Measurements from ENCODE around the gene PLCB1.

Gene PLCB1

DNA sequence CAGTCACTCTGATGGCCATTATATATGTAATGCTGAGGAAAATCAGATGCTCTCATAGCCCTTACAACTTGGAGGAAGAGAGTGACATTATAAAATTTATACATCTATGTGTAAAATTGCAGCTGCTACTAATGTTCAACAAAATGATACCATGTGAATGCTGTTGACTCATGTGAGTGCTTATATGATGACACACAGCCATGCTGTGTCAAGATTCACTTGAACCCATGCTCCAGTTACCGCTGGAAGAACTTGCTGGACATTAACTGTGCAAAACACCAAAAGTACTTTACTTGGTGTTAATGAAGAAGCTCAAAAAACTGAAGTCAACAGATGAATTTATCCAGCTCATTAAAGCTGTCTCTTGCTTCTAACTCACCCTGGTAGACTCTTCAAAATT, 617.9 kb downstream of the PLCB1 start:
- DNase-seq (ENCODE audit: low read depth in 2 of 2, low spot score in 1 of 2): no peak

DNA sequence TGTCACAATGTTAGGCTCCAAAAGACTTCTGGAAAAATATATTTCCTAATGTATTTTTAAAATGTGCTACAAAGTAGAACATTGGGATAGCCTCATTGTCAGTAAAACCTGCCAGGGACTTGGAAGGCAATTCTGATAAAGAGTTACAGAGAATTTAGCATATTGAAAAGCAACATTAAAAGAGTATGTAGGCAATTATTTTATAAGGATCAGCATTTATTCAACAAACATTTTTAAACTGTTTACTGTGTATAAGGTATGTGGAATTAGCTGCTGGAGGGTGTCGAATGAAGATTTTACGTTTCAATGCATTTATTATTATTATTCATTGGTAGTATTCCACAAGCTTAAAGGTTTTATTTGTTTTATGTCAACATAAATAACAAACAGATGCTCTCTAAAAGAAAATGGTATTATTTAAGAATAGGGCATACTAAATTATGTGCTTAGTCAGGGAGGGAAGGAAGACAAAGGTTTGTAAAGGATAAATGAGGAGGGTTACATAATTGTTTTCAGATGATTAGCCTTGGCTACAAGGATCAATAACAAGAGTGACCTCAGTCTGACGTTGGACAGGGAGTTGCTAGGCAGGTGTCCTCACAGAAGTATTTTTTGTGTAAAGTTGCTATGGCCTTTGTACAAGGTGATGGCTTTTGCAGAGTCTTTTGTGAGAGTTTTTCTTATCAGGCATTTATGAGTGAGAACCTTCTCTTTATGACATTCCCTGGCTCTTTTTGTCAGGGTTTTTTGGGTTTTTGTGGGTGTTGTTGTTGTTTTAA, 623.5 kb downstream of the PLCB1 start:
- DNase-seq (ENCODE audit: low read depth in 2 of 2, low spot score in 1 of 2): no peak

- no peak for DNase-seq (ENCODE audit: low read depth in 2 of 2, low spot score in 1 of 2)
Observed at GRCh38 chr20:8756410-8756809, 624.3 kb downstream of the PLCB1 start.

DNA sequence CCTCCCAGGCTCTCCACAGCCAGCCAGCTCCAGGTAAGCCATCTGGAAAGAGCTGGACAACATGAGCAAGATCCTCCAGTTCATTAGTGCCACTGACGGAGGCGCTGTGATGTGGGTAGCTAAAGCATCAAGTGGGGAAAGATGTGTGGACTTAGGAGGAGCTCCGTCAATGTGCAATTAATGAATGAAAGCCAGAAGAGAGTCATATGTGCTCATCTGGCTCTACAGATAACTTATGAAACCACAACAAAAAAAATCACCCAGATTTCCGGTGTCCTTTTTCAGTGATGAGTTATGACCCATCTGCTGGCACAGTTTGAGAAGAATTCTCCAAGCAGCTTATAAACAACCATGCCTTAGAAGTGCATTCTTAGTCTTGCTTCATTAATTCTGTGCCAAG, 625.1 kb downstream of the PLCB1 start:
- DNase-seq (ENCODE audit: low read depth in 2 of 2, low spot score in 1 of 2): no peak

- no peak for DNase-seq (ENCODE audit: low read depth in 2 of 2, low spot score in 1 of 2)
Observed at GRCh38 chr20:8764344-8764962, 632.4 kb downstream of the PLCB1 start.

- DNase-seq (ENCODE audit: low read depth in 2 of 2, low spot score in 1 of 2): no peak
Observed at GRCh38 chr20:8766868-8767390, 634.9 kb downstream of the PLCB1 start.

DNA sequence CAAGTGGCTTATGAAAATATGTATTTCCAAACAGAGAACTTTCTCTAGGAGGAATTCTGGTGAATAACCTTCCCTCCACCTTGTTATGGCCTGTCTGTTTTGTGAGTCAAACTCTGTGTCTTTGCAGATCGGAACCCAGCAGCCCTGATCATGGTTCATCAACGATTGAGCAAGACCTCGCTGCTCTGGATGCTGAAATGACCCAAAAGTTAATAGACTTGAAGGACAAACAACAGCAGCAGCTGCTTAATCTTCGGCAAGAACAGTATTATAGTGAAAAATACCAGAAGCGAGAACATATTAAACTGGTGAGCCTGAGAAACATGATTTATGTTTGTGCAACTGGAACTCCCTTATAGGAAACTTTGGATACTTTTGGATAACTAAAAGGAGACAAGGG, 642.3 kb downstream of the PLCB1 start:
- DNase-seq (ENCODE audit: low read depth in 2 of 2, low spot score in 1 of 2): no peak

GRCh38 chr20:8777911-8778310, 645.8 kb downstream of the PLCB1 start:
- DNase-seq (ENCODE audit: low read depth in 2 of 2, low spot score in 1 of 2): no peak

DNA sequence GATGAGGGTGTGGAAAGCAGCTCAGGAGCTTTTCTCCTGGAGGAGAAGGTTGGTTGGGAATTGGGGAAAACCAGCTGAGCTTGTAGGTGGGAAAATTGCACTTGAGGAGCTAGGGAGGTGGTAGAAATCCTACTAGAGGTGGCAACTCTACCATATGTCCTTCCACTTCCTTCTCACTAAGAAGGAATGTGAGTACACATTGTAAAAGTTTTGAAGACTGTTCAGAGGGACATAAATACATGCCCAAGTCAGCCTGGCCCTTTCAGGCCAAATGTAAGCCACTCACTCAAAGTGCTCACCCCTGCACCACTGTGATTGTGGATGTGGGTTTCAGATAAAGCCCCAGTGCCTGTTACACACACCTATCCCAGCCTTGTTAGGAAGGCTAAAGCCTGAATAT, 646.3 kb downstream of the PLCB1 start:
- DNase-seq (ENCODE audit: low read depth in 2 of 2, low spot score in 1 of 2): no peak

DNA sequence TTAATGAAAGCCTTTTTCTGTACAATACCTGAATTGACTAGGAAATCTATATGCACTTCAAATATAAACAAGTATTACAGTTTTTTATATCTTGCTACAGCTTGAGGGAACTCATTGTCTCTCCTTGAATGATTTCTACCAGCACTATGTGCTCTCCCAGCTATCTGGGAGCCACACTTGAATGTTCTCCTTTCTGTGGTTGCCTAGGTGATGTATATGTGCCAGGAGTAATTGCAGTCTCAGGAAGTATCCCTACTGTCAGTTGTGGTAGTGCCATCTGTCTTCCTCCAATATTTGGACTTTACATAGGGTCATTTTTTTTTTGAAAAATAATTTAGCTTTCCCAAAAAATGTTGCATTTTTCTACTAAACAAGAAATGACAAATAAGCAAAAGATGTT, 648.8 kb downstream of the PLCB1 start:
- no peak for DNase-seq (ENCODE audit: low read depth in 2 of 2, low spot score in 1 of 2)

DNA sequence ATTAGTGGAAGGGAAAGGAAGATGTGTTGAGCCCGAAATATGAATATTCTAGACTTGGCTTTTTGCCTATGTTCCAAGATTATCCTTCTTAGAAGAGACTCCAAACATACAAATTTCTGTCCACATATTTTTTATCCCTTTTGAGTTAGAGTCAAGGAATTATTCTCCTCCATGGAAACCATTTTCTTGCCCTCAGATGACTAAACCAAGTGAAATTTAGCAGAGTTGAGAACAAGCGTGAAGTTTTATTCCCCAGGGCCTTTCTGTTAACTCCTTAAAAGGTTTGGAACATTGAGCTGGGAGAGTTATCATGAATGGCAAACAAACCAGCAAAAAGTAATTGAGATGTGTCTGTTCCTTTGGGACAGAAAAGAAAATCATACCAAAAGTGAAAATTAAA, 650.7 kb downstream of the PLCB1 start:
- DNase-seq (ENCODE audit: low read depth in 2 of 2, low spot score in 1 of 2): no peak

- no peak for DNase-seq (ENCODE audit: low read depth in 2 of 2, low spot score in 1 of 2)
Observed at GRCh38 chr20:8783734-8784133, 651.7 kb downstream of the PLCB1 start.

DNA sequence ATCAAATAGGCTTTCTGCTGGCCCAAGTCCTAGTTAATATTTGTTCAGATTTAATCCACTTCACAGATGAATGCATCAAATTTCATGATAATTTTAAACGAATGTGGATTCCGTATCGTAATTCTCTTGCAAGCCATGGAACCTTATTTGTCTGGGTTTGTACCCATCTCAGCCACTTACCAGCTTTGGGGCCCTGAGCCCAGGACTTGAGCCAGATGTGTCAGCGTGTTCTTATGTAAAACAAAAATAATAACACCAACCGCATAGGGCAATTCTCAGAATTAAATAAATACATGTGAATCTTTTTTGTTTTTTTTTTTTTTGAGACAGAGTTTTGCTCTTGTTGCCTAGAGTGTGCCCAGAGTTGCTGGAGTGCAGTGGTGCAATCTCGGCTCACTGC, 654.3 kb downstream of the PLCB1 start:
- no peak for DNase-seq (ENCODE audit: low read depth in 2 of 2, low spot score in 1 of 2)

DNA sequence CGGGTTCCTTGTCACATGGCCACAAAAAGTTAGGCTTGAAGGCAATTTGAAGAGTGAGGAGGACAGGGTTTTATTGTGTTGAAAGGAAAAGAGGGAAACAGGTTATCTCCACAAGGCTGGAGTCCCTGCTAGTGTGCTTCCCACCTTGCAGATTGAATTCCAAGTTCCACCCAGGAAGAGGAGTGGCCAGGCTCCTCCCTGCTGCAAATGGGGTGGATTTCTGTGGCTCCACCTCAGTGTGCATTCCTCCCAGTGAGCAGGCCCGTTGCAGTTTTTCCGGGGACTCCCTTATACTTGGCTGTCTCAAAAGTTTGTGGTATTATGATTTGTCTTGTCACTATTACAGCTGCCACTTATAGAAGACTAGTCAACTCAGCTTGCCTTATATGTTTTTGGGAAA, 655.0 kb downstream of the PLCB1 start:
- DNase-seq (ENCODE audit: low read depth in 2 of 2, low spot score in 1 of 2): no peak

DNA sequence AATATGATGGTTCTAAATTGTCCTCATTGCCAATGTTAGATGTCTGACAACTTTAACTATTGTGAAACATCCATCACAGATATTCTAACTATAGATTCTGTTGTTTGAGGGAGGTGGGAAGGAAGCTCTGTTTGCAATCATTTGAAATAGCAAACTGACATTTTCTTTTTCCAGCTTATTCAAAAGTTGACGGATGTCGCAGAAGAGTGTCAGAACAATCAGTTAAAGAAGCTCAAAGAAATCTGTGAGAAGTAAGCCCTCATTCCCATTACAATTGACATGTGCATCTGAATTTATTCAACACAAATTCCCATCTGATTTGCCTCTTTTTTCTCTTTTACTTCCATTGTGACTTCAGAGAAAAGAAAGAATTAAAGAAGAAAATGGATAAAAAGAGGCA, 656.2 kb downstream of the PLCB1 start:
- DNase-seq (ENCODE audit: low read depth in 2 of 2, low spot score in 1 of 2): no peak

DNA sequence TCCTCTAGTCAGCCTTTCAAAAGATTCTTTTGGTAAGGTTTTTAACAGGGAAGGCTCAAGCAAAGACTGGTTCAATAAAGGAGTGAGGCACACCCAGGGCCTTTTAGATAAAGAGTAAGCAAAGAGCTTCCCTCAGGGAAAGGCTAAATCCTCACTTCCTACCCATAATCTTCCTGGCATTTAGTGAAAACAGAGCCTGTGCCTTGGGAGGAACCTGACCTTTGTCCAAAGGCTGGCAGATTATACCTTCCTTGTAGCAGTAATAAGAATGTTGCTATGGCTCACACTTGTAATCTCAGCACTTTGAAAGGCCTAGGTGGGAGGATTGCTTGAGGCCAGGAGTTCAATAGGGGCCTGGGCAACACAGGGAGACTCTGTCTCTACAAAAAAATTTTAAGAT, 656.8 kb downstream of the PLCB1 start:
- DNase-seq (ENCODE audit: low read depth in 2 of 2, low spot score in 1 of 2): no peak

DNA sequence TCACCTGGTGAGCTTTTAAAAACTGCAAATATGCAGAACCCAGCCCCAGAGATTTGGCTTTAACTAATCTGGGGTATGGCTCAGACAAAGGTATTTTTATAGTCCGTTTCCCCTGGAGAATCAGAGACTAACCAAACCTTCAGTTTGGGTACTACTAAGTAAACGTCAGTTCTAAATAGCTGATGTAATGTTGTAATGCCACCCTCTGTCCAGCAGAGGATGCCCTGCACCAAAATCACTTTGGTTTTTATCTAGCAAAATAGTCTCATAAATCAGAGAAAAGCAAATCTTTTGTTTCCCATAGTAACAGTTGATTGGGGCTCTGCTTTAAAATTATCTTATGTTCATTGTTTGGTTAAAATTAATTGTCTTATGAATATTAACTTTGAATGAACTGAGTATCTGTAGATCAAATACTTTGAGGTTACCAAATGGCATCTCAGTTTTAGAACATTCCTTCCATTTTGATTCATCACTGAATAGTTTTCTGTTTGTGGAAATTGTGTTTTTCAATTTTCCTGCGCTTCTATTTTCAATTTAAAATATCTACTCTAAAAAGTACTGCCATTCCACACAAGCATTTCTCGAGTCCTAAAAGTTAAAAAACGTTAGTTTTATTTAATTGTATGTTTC, 658.5 kb downstream of the PLCB1 start:
- no peak for DNase-seq (ENCODE audit: low read depth in 2 of 2, low spot score in 1 of 2)

DNA sequence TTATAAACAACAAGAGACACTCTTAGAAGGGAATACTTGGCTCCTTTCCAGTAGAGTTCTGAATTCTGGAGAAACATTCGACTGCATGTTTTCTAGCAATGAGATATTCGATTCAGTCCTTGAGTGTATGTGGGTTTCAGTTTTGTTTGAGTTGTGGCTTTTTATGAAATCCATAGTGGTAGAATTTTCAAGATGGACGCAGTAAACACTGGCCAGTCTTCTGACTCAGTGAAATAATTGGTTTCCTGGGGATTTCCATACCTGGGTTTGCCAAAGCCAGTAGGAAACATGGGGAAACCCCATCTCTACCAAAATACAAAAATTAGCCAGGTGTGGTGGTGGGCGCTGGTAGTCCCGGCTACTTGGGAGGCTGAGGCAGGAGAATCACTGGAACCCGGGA, 663.3 kb downstream of the PLCB1 start:
- no peak for DNase-seq (ENCODE audit: low read depth in 2 of 2, low spot score in 1 of 2)

GRCh38 chr20:8796088-8796660, 664.1 kb downstream of the PLCB1 start:
- no peak for DNase-seq (ENCODE audit: low read depth in 2 of 2, low spot score in 1 of 2)

DNA sequence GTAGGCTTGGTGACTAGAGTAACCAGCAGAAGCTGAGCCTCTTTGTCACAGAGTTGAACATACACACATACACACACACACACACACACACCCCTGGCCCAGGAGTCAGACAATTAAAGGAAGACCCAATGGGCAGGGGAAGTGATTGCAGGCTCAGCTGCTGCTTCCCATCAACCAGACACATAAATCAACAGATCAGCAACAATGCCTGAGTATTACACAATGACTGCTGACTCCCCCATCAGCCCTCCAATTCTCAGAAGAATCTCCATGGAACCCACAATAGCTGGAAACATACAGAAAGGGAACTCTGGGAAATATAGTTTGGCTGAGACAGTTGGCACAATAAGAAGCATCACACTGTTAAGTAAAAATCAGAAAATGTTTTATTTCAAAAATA, 666.4 kb downstream of the PLCB1 start:
- no peak for DNase-seq (ENCODE audit: low read depth in 2 of 2, low spot score in 1 of 2)

DNA sequence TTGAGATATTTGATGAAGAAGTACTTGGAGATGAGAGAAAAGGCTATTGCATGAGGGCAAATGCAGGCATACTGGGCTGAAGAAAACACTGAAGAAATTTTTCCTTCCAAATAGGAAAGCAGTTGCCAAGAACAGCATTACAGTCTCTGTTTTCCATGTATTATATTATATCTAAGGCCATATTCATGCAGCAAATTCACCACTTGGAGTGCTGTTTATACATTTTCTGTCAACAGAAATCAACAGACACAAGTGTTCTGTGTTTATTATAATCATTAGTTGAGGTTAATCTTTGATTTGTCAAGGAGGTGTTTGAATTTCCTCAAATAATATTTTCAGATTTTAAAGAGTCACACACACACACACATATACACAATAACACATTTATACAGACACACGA, 668.0 kb downstream of the PLCB1 start:
- no peak for DNase-seq (ENCODE audit: low read depth in 2 of 2, low spot score in 1 of 2)

DNA sequence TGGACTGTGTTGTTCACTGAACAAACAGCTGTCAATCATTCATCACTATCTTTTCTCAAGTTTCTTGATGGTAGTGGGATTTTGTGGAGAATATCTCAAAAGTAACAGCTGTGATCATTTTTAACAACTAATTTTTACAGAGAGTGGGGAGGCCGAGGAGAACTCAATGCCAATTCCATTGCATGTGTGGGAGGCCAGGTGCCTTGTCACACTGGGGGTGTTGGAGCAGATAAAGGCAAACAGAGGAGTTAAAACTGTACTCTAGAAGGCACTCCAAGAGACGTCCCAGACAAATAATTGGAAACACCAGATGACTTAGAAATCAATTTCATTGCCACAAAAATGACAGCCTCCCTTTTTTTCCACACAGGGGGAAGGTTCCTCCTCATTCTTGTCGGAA, 669.6 kb downstream of the PLCB1 start:
- DNase-seq (ENCODE audit: low read depth in 2 of 2, low spot score in 1 of 2): no peak

Data from stimulated activated CD8-positive, alpha-beta memory T cell treated with anti-CD3 and anti-CD28 coated beads, Interleukin-4, amount 100 ng/mL, for 1 hour (primary cell).